ENCODE data around the gene SRCAP.

SRCAP gene

GRCh38 chr16:30660424-30661261, 38.3 kb upstream of the SRCAP start:
- peaks cover 34 to 68% of the 10 kb centered on the region in 2 experiments; a peak in 2 of 3 replicates for H3K36me3 ChIP-seq (ENCODE audit: control insufficient read depth in 2 of 2, insufficient read depth in 1 of 2, low read length in 2 of 2)
- peak overlapping the region; percentile 95 for H3K27ac ChIP-seq (ENCODE audit: extremely low read depth, low read depth, low read length)
- TF ChIP-seq KLF16 (tag by site-specific recombination; IDR thresholded peaks at IDR 0.05) (0 out of 2 replicates have a peak, but pooled peaks have one; percentile 17), ZNF394 (tag by site-specific recombination; IDR thresholded peaks at IDR 0.05; ENCODE audit: borderline replicate concordance) (0 out of 2 replicates have a peak, but pooled peaks have one; percentile 12), ZNF785 (tag by site-specific recombination; IDR thresholded peaks at IDR 0.05) (no peak), ZIC2 (tag by site-specific recombination; IDR thresholded peaks at IDR 0.05) (0 out of 2 replicates have a peak, but pooled peaks have one; percentile 11), ZNF335 (tag by site-specific recombination; conservative IDR thresholded peaks at IDR 0.05) (peak; percentile 92)

DNA sequence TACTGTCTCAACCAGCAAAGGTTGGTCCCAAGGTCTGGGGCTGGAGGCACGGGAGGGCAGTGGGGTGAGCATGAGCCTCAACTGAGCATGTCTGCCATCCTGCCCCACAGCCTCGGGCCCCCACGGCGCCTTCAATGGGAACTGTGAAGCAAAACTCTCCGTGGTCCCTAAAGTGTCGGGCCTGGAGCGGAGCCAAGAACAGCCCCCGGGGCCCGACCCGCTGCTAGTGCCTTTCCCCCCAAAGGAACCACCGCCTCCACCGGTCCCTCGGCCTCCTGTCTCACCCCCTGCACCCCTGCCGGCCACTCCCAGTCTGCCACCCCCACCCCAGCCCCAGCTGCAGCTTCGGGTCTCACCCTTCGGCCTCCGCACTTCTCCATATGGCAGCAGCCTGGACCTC, 36.5 kb upstream of the SRCAP start:
- TF ChIP-seq ZNF514 (tag by site-specific recombination; IDR thresholded peaks at IDR 0.05) (no peak), SP3 (tag by site-specific recombination; IDR thresholded peaks at IDR 0.05) (no peak), FEZF1 (tag by site-specific recombination; IDR thresholded peaks at IDR 0.05) (no peak), KLF16 (tag by site-specific recombination; IDR thresholded peaks at IDR 0.05) (no peak), ZNF658 (tag by site-specific recombination; IDR thresholded peaks at IDR 0.05) (no peak), TRIM28 (IDR thresholded peaks at IDR 0.05; ENCODE audit: borderline replicate concordance, low read length) (no peak), HOXA7 (CRISPR knock-in tag; IDR thresholded peaks at IDR 0.05; ENCODE audit: borderline replicate concordance) (no peak), TCF7L2 (IDR thresholded peaks at IDR 0.05; ENCODE audit: borderline replicate concordance, low read depth, low read length) (no peak), ZNF10 (tag by site-specific recombination; IDR thresholded peaks at IDR 0.05) (no peak)
- TF ChIP-seq, protein P1, sequence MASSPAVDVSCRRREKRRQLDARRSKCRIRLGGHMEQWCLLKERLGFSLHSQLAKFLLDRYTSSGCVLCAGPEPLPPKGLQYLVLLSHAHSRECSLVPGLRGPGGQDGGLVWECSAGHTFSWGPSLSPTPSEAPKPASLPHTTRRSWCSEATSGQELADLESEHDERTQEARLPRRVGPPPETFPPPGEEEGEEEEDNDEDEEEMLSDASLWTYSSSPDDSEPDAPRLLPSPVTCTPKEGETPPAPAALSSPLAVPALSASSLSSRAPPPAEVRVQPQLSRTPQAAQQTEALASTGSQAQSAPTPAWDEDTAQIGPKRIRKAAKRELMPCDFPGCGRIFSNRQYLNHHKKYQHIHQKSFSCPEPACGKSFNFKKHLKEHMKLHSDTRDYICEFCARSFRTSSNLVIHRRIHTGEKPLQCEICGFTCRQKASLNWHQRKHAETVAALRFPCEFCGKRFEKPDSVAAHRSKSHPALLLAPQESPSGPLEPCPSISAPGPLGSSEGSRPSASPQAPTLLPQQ (tag by site-specific recombination; IDR thresholded peaks at IDR 0.05), result no peak
- TF ChIP-seq, protein P2, sequence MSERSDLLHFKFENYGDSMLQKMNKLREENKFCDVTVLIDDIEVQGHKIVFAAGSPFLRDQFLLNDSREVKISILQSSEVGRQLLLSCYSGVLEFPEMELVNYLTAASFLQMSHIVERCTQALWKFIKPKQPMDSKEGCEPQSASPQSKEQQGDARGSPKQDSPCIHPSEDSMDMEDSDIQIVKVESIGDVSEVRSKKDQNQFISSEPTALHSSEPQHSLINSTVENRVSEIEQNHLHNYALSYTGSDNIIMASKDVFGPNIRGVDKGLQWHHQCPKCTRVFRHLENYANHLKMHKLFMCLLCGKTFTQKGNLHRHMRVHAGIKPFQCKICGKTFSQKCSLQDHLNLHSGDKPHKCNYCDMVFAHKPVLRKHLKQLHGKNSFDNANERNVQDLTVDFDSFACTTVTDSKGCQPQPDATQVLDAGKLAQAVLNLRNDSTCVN (tag by site-specific recombination; optimal IDR thresholded peaks at IDR 0.05), result no peak
- Histone ChIP-seq H3K4me1 (ENCODE audit: control insufficient read depth, insufficient read depth, low read length) (peaks cover 7% of the 10 kb centered on the region), H3K27ac (ENCODE audit: extremely low read depth, low read depth, low read length) (no peak overlapping the region), H3K4me3 (ENCODE audit: low read depth, low read length) (no peak overlapping the region), H3K36me3 (ENCODE audit: control insufficient read depth in 2 of 2, insufficient read depth in 1 of 2, low read length in 2 of 2) (peaks cover 25 to 70% of the 10 kb centered on the region in 2 experiments; a peak in 2 of 3 replicates), H3K9me3 (ENCODE audit: control insufficient read depth, insufficient read depth, low read depth, low read length) (no peaks in the 10 kb centered on the region)
- ChIA-PET POLR2A (no interaction called here), CTCF (no interaction called here)

More at GRCh38 chr16:30660424-30661261, 38.3 kb upstream of the SRCAP start:
- ChIA-PET CTCF (interaction anchor here (0.6 to 4.1 kb wide), 5 partner anchors 11 to 500 kb away, joined by 3 to 43 read pairs (median 4); no protein-coding TSS in a partner anchor), POLR2A (interaction anchor here (0.6 to 2.6 kb wide), 7 partner anchors 10 to 291 kb away, joined by 3 to 29 read pairs (median 7); partner anchors contain the start of genes PRR14, SRCAP and ZNF689)
- Histone ChIP-seq H3K4me1 (ENCODE audit: control insufficient read depth, insufficient read depth, low read length) (peaks cover 7% of the 10 kb centered on the region), H3K4me3 (ENCODE audit: low read depth, low read length) (peak overlapping the region; percentile 91), H3K9me3 (ENCODE audit: control insufficient read depth, insufficient read depth, low read depth, low read length) (no peaks in the 10 kb centered on the region)

- Histone ChIP-seq H3K4me1 (ENCODE audit: control insufficient read depth, insufficient read depth, low read length) (peaks cover 7% of the 10 kb centered on the region), H3K9me3 (ENCODE audit: control insufficient read depth, insufficient read depth, low read depth, low read length) (no peaks in the 10 kb centered on the region), H3K27ac (ENCODE audit: extremely low read depth, low read depth, low read length) (no peak overlapping the region), H3K36me3 (ENCODE audit: control insufficient read depth in 2 of 2, insufficient read depth in 1 of 2, low read length in 2 of 2) (peaks cover 29 to 75% of the 10 kb centered on the region in 2 experiments; a peak in 2 of 3 replicates), H3K4me3 (ENCODE audit: low read depth, low read length) (no peak overlapping the region)
- ChIA-PET POLR2A (interaction anchor here (0.6 kb wide), 1 partner anchor 260 kb away, joined by 3 read pairs; no protein-coding TSS in a partner anchor), CTCF (interaction anchor here (0.7 to 0.8 kb wide), 2 partner anchors 32 to 646 kb away, joined by 3 read pairs; no protein-coding TSS in a partner anchor)
- TF ChIP-seq ZNF768 (tag by site-specific recombination; IDR thresholded peaks at IDR 0.05) (peak; percentile 85; the same call in 1 of the 2 replicates), ZNF548 (tag by site-specific recombination; IDR thresholded peaks at IDR 0.05) (no peak), ZBTB44 (tag by site-specific recombination; IDR thresholded peaks at IDR 0.05) (no peak)
Observed at GRCh38 chr16:30663038-30663437, 35.9 kb upstream of the SRCAP start.

All from HEK293 (cell line).